Osteocyte (in vitro differentiated cells): Measurements from ENCODE around the gene CEP43. TPM values are rescaled to one million over a fixed set of nuclear protein-coding genes. Genes with fewer than 3 reads are reported as not detected.
A peak's percentile ranks its signal among the peaks of the same experiment; 100 is the strongest.
"Not testable (repeated sequence)": the region's sequence is repeated elsewhere in the genome, so short reads cannot be mapped to it uniquely, and the experiment has no call there.

Experiments used
- DNase-seq: peaks from one replicate; pipeline ENCODE4 v3.0.0; 2021; ENCODE audit warnings: mixed read lengths; ENCODE audit not compliant: unreplicated experiment; ENCODE audit errors: extremely low spot score
- H3K27ac Mint-ChIP-seq: one replicate; pipeline ENCODE4 v1.8.0; 2021; ENCODE audit warnings: mild to moderate bottlenecking, mixed read lengths; ENCODE audit not compliant: unreplicated experiment
- H3K27me3 Mint-ChIP-seq: one replicate; pipeline ENCODE4 v1.8.0; 2021; ENCODE audit warnings: mixed read lengths; ENCODE audit not compliant: unreplicated experiment
- H3K36me3 Mint-ChIP-seq: one replicate; pipeline ENCODE4 v1.8.0; 2021; ENCODE audit warnings: mixed read lengths; ENCODE audit not compliant: unreplicated experiment
- H3K4me1 Mint-ChIP-seq: one replicate; pipeline ENCODE4 v1.8.0; 2021; ENCODE audit warnings: mixed read lengths; ENCODE audit not compliant: unreplicated experiment
- H3K4me3 Mint-ChIP-seq: one replicate; pipeline ENCODE4 v1.8.0; 2021; ENCODE audit warnings: mild to moderate bottlenecking, moderate library complexity, mixed read lengths; ENCODE audit not compliant: unreplicated experiment
- H3K9me3 Mint-ChIP-seq: one replicate; pipeline ENCODE4 v1.8.0; 2021; ENCODE audit warnings: mixed read lengths; ENCODE audit not compliant: unreplicated experiment
- long read RNA-seq: library from polyadenylated mRNA; unstranded; transcript quantifications from one replicate; pipeline ENCODE4 v2.0.0, GENCODE V29; 2021
- total RNA-seq: library from RNA; stranded (reverse); gene quantifications from 2 replicates; pipeline ENCODE4 v1.2.1, GENCODE V29; 2021
- TF ChIP-seq, protein P1 (sequence below): fragments of 200-600 bp; sonication (generic); IDR thresholded peaks from 2 replicates; pipeline ENCODE4 v1.5.0; 2021; ENCODE audit warnings: antibody characterized with exemption, mild to moderate bottlenecking, moderate library complexity

Gene CEP43
- total RNA-seq = 16.0 and 18.3 TPM in 2 replicates
- long read RNA-seq, full-length matches to known transcripts = 68 of 86 reads
- long read RNA-seq, partial matches to known transcripts = 7 of 86 reads
- long read RNA-seq, other reads (novel, unspliced or antisense) = 11 of 86 reads

- peak; percentile 99 for DNase-seq
- Mint-ChIP-seq H3K27me3 (no peaks in the 10 kb centered on the region), H3K9me3 (no peaks in the 10 kb centered on the region), H3K36me3 (no peaks in the 10 kb centered on the region), H3K4me3 (peak within 1 kb of the TSS; percentile 87), H3K27ac (peak within 1 kb of the TSS; percentile 76), H3K4me1 (peaks cover 24% of the 10 kb centered on the region)
- TF ChIP-seq, protein P1, sequence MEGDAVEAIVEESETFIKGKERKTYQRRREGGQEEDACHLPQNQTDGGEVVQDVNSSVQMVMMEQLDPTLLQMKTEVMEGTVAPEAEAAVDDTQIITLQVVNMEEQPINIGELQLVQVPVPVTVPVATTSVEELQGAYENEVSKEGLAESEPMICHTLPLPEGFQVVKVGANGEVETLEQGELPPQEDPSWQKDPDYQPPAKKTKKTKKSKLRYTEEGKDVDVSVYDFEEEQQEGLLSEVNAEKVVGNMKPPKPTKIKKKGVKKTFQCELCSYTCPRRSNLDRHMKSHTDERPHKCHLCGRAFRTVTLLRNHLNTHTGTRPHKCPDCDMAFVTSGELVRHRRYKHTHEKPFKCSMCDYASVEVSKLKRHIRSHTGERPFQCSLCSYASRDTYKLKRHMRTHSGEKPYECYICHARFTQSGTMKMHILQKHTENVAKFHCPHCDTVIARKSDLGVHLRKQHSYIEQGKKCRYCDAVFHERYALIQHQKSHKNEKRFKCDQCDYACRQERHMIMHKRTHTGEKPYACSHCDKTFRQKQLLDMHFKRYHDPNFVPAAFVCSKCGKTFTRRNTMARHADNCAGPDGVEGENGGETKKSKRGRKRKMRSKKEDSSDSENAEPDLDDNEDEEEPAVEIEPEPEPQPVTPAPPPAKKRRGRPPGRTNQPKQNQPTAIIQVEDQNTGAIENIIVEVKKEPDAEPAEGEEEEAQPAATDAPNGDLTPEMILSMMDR = no peak
These were observed at the start of gene CEP43 for GRCh38 chr6:166999145-166999883. TSS of gene CEP43 (plus strand) at chr6:166999397. CDS start at chr6:166999413, 16 bp downstream.

DNA sequence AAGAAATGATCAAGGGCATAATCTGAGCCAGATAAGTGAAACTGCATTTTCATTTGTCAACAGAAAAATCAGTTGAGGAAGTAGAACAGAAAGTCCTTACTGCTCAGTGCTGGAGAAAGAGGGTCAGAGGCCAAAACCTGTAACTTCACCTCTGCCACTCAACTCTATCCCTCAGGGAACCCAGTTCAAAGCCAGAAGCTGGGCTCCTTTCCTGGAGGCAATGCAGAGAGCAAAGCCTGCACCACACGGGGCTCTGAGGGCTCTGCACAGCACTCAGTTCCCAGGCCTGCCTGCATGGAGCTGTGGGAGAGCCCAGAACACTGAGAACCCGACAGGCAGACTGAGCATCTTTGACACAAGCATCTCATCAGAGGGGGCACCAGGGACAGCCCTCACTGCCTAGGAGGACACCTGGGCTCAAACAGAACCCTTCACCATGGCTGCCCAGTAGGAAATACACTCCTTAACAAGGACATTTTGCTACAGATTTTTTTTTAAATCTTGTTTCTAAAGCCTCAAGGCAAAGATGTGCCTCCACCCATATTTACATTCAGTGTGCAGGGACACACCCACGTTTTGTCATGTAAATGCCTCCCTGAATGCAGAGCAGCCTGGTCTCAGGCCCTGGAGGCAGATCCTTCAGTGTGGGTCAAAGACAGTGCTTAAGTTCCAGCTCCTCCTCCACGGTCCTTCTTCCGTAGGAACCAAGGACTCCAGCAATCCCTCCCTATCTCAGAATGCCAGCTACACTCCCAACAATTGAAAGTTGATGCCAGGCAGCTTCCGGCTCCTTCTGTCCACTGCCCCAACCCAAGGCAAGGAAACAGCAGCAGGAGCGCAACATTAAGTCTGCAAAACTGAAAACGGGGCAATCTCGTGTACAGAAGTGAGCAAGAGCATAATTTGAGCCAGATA, 49.4 kb upstream of the CEP43 start:
- no peaks in the 10 kb centered on the region for H3K27me3 Mint-ChIP-seq

DNA sequence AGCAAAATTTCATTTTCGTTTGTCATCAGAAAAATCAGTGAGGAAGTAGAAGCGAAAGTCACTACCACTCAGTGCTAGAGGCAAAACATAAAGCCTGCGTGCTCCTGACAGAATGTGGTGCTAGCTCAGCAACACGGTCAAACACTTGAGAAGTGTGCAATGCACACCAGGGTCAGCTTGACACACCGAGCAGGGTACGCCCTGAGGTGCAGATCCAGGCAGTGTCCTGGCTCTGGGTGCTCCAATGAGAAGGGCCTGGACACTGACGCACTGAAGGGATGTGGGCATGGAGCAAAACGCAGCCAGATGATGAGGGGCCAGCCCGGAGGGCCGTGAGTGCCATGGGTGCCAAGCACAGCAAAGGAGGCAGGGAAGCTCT, 48.8 kb upstream of the CEP43 start:
- Mint-ChIP-seq H3K9me3 (no peaks in the 10 kb centered on the region), H3K4me1 (peaks cover 12% of the 10 kb centered on the region), H3K27me3 (no peaks in the 10 kb centered on the region), H3K36me3 (peaks cover 4% of the 10 kb centered on the region), H3K27ac (peak overlapping the region; percentile 77), H3K4me3 (no peak overlapping the region)
- DNase-seq = no peak
- TF ChIP-seq, protein P1 = no peak

More for the DNA sequence above, 49.4 kb upstream of the CEP43 start:
- Mint-ChIP-seq H3K36me3 (peaks cover 4% of the 10 kb centered on the region), H3K4me3 (no peak overlapping the region), H3K27ac (peak overlapping the region; percentile 77), H3K4me1 (peaks cover 11% of the 10 kb centered on the region), H3K9me3 (no peaks in the 10 kb centered on the region)
- DNase-seq = no peak
- TF ChIP-seq, protein P1 = no peak

GRCh38 chr6:166950892-166951669, 48.1 kb upstream of the CEP43 start:
- H3K9me3 Mint-ChIP-seq, H3K36me3 Mint-ChIP-seq, DNase-seq, H3K27me3 Mint-ChIP-seq, H3K4me3 Mint-ChIP-seq, H3K27ac Mint-ChIP-seq: not testable (repeated sequence)
- TF ChIP-seq, protein P1 = peak; percentile 65
- H3K4me1 Mint-ChIP-seq = peaks cover 17% of the 10 kb centered on the region
